Endothelial cell of umbilical vein (primary cell): ENCODE results near the gene GSE1. TPM values are rescaled to one million over a fixed set of nuclear protein-coding genes. Genes with fewer than 3 reads are reported as not detected.
"Not testable (repeated sequence)": the region's sequence is repeated elsewhere in the genome, so short reads cannot be mapped to it uniquely, and the experiment has no call there.

Source experiments
- BruUV-seq: library from RNA; stranded (reverse); fragments of 400-500 nt; replicated peaks from 2 replicates; lab custom pipeline; 2021; lab: Mats Ljungman, UMichigan
- CTCF ChIA-PET: fragments of 300-600, 350-600 bp; sonication (Branson Sonifier 250); formaldehyde crosslinking; loops from one replicate; lab custom pipeline; 2021; ENCODE audit warnings: antibody characterized with exemption, inconsistent platforms; lab: Charles Lee
- POLR2A ChIA-PET: fragments of 300-600, 350-600 bp; sonication (Branson Sonifier 250); formaldehyde crosslinking; loops from one replicate; lab custom pipeline; 2021; ENCODE audit warnings: antibody characterized with exemption, inconsistent platforms; lab: Charles Lee
- DNase-seq: peaks from one replicate; pipeline ENCODE4 v3.0.0-alpha.2; 2011; ENCODE audit warnings: low read depth, low spot score
- FAIRE-seq: peaks from 2 replicates; lab custom pipeline; 2011; peaks lifted over from hg19 to GRCh38; lab: Jason Lieb, UNC
- H2AFZ ChIP-seq: 2 replicates; pipeline ENCODE4 v1.6.0; 2012; ENCODE audit warnings: low read depth, low read length, control low read depth, inconsistent platforms
- H3K27ac ChIP-seq: 2 replicates; pipeline ENCODE4 v1.5.1; 2011; ENCODE audit warnings: low read depth, mild to moderate bottlenecking, control low read depth, low read length, moderate library complexity; ENCODE audit not compliant: insufficient read depth
- H3K27me3 ChIP-seq, 2 experiments: 2 replicates each; pipeline versions ENCODE4 v1.6.0 to v1.6.1; 2011; ENCODE audit warnings: low read length in 2 of 2, mixed read lengths in 1 of 2; ENCODE audit not compliant: control insufficient read depth in 2 of 2, insufficient read depth in 2 of 2
- H3K36me3 ChIP-seq, 2 experiments: 2 replicates in 1 of 2; 3 replicates in 1 of 2; pipeline ENCODE4 v1.5.1; 2011; ENCODE audit warnings: low read length in 2 of 2, mild to moderate bottlenecking in 1 of 2, moderate library complexity in 1 of 2; ENCODE audit not compliant: control insufficient read depth in 2 of 2, insufficient read depth in 2 of 2; ENCODE audit errors: extremely low read depth in 1 of 2
- H3K4me1 ChIP-seq: 3 replicates; pipeline ENCODE4 v1.5.1; 2011; ENCODE audit warnings: mild to moderate bottlenecking, low read length; ENCODE audit not compliant: control insufficient read depth, insufficient read depth; ENCODE audit errors: extremely low read depth
- H3K4me2 ChIP-seq: 2 replicates; pipeline ENCODE4 v1.6.1; 2011; ENCODE audit warnings: low read length, control low read depth, mixed read lengths; ENCODE audit not compliant: insufficient read depth
- H3K4me3 ChIP-seq, 3 experiments: fragments of 200-600 bp in 1 of 3; sonication (generic), shearing (Covaris generic) in 1 of 3; replicated peaks in 1 of 3; 2 replicates each; pipeline ENCODE4 v1.5.1; 2011 to 2016; ENCODE audit warnings: control low read depth in 3 of 3, low read length in 3 of 3, mild to moderate bottlenecking in 2 of 3, inconsistent platforms in 1 of 3, low read depth in 1 of 3, moderate library complexity in 1 of 3; ENCODE audit not compliant: insufficient read depth in 1 of 3
- H3K79me2 ChIP-seq: 2 replicates; pipeline ENCODE4 v1.6.0; 2012; ENCODE audit warnings: low read length, inconsistent platforms; ENCODE audit not compliant: control insufficient read depth, insufficient read depth
- H3K9ac ChIP-seq: replicated peaks from 2 replicates; pipeline ENCODE3; 2011; ENCODE audit warnings: low read length, control low read depth; ENCODE audit not compliant: insufficient read depth; ENCODE audit errors: extremely low read depth
- H3K9me1 ChIP-seq: replicated peaks from 3 replicates; pipeline ENCODE4 v1.6.0; 2011; ENCODE audit warnings: mild to moderate bottlenecking, low read length; ENCODE audit not compliant: control insufficient read depth, insufficient read depth; ENCODE audit errors: extremely low read depth
- H3K9me3 ChIP-seq: replicated peaks from 2 replicates; pipeline ENCODE4 v1.5.1; 2012; ENCODE audit warnings: low read length, inconsistent platforms; ENCODE audit not compliant: control insufficient read depth, insufficient read depth
- H4K20me1 ChIP-seq: replicated peaks from 2 replicates; pipeline ENCODE3; 2011; ENCODE audit warnings: mild to moderate bottlenecking, low read length; ENCODE audit not compliant: control insufficient read depth, insufficient read depth; ENCODE audit errors: extremely low read depth
- CTCF ChIP-seq, 2 donors: IDR thresholded peaks; 1 replicate in 1 of 2; 2 replicates in 1 of 2; pipeline ENCODE4 v1.5.1; 2011; ENCODE audit warnings: low read length in 2 of 2, mild to moderate bottlenecking in 2 of 2, moderate library complexity in 2 of 2, control low read depth in 1 of 2, inconsistent platforms in 1 of 2, low read depth in 1 of 2; ENCODE audit not compliant: insufficient read depth in 1 of 2; ENCODE audit errors: extremely low read depth in 1 of 2
- EZH2 ChIP-seq: IDR thresholded peaks from 2 replicates; pipeline ENCODE4 v1.6.1; 2012; ENCODE audit warnings: borderline replicate concordance, low read depth, mild to moderate bottlenecking, moderate library complexity, low read length, inconsistent platforms; ENCODE audit not compliant: severe bottlenecking
- FOS ChIP-seq: IDR thresholded peaks from 2 replicates; pipeline ENCODE4 v1.6.1; 2011; ENCODE audit warnings: mild to moderate bottlenecking, low read length, moderate library complexity, borderline replicate concordance; ENCODE audit not compliant: insufficient read depth
- GATA2 ChIP-seq: IDR thresholded peaks from 2 replicates; pipeline ENCODE4 v1.7.0; 2011; ENCODE audit warnings: low read depth, mild to moderate bottlenecking, moderate library complexity, mixed read lengths, low read length; ENCODE audit not compliant: insufficient read length, insufficient read depth
- JUN ChIP-seq: IDR thresholded peaks from 2 replicates; pipeline ENCODE4 v1.6.1; 2011; ENCODE audit warnings: borderline replicate concordance, low read depth; ENCODE audit not compliant: insufficient read length, insufficient read depth
- MAX ChIP-seq: IDR thresholded peaks from 2 replicates; pipeline ENCODE4 v1.6.1; 2011; ENCODE audit not compliant: insufficient read depth, insufficient read length
- MYC ChIP-seq: IDR thresholded peaks from one replicate; pipeline ENCODE4 v1.6.1; 2011; ENCODE audit warnings: mild to moderate bottlenecking, low read depth, low read length
- POLR2A ChIP-seq: IDR thresholded peaks from 2 replicates; pipeline ENCODE4 v1.6.1; 2012; ENCODE audit warnings: low read depth, mild to moderate bottlenecking, control low read depth, low read length
- POLR2AphosphoS5 ChIP-seq: IDR thresholded peaks from 2 replicates; pipeline ENCODE4 v1.6.1; 2012; ENCODE audit warnings: low read depth, mild to moderate bottlenecking, control low read depth, low read length, moderate library complexity; ENCODE audit not compliant: insufficient read depth
- dilution Hi-C: fragments of 300-500 bp; cut with MboI; formaldehyde crosslinking; loops from one replicate; pipeline ENCODE4 v1.15.0; 2019; ENCODE audit warnings: low sequenced_read_pairs; ENCODE audit not compliant: extremely low pct_ligation_motif_present
- intact Hi-C: fragments of 100-400 bp; cut with micrococcal nuclease; formaldehyde crosslinking; loops from one replicate; pipeline ENCODE4 v1.10.0; 2022
- polyA plus RNA-seq, 4 experiments: library from polyadenylated mRNA; depleted of rRNA in 3 of 4; stranded (reverse) in 3 of 4; unstranded in 1 of 4; fragments of >200 nt; gene quantifications; 2 replicates each; pipeline versions ENCODE4 v1.2.1 to v1.2.3, GENCODE V29; 2011 to 2012; ENCODE audit warnings: missing spikeins in 1 of 4
- total RNA-seq: library from RNA; stranded (reverse); gene quantifications from 2 replicates; pipeline ENCODE4 v1.2.3, GENCODE V29; 2021

GSE1 gene
- total and polyA plus RNA-seq, 2 donors (not counting 3 experiments of a cell fraction or from before 2014, with no cell fraction given): 4.2 to 18.3 TPM

GRCh38 chr16:85591381-85591780 is 21.7 kb upstream of the GSE1 start:
- FAIRE-seq: no peak
- dilution Hi-C loops: no loop called here

GRCh38 chr16:85592277-85592676 is 20.8 kb upstream of the GSE1 start:
- POLR2A ChIA-PET: interaction anchor here (0.6 kb wide), 1 partner anchor 751 kb away, joined by 7 read pairs; no protein-coding TSS in a partner anchor

More at GRCh38 chr16:85591381-85591780, 21.7 kb upstream of the GSE1 start:
- H2AFZ ChIP-seq: no peak overlapping the region
- H3K9me1 ChIP-seq: no peaks in the 10 kb centered on the region
- ChIA-PET POLR2A (no interaction called here), CTCF (interaction anchor here (2.1 kb wide), 2 partner anchors 18 to 25 kb away, joined by 6 to 8 read pairs; no protein-coding TSS in a partner anchor)
- no peaks in the 10 kb centered on the region for H3K36me3 ChIP-seq
- intact Hi-C loops: no loop called here
- H3K4me1 ChIP-seq: no peaks in the 10 kb centered on the region
- no peaks in the 10 kb centered on the region for H3K79me2 ChIP-seq
- BruUV-seq: no TSS peak
- H3K27ac ChIP-seq: no peak overlapping the region
- no peaks in the 10 kb centered on the region for H3K27me3 ChIP-seq
- no peak overlapping the region for H3K4me3 ChIP-seq
- no peak overlapping the region for H3K4me2 ChIP-seq
- no peaks in the 10 kb centered on the region for H3K9me3 ChIP-seq
- H3K9ac ChIP-seq: no peak overlapping the region
- no peak for DNase-seq
- no peaks in the 10 kb centered on the region for H4K20me1 ChIP-seq
- TF ChIP-seq JUN: no peak
- no peak for TF ChIP-seq MAX
- no peak for TF ChIP-seq CTCF (IDR thresholded peaks at IDR 0.05; ENCODE audit: extremely low read depth in 1 of 2, insufficient read depth in 1 of 2, low read depth in 1 of 2, low read length in 2 of 2)
- no peak for TF ChIP-seq POLR2A
- TF ChIP-seq FOS: no peak
- TF ChIP-seq EZH2: no peak
- TF ChIP-seq MYC: no peak
- no peak for TF ChIP-seq POLR2AphosphoS5
- TF ChIP-seq GATA2: no peak

More at GRCh38 chr16:85592277-85592676, 20.8 kb upstream of the GSE1 start:
- BruUV-seq, dilution Hi-C loops, H4K20me1 ChIP-seq, H3K4me2 ChIP-seq, H3K9me1 ChIP-seq, H3K4me1 ChIP-seq, DNase-seq, H2AFZ ChIP-seq, H3K9ac ChIP-seq, H3K9me3 ChIP-seq, H3K79me2 ChIP-seq, H3K36me3 ChIP-seq, H3K27ac ChIP-seq, intact Hi-C loops, FAIRE-seq, H3K27me3 ChIP-seq, H3K4me3 ChIP-seq: not testable (repeated sequence)
- CTCF ChIA-PET: interaction anchor here (2.1 kb wide), 2 partner anchors 17 to 24 kb away, joined by 6 to 8 read pairs; no protein-coding TSS in a partner anchor
